ENCODE results near the gene PYCARD.
"Not testable (repeated sequence)": the region's sequence is repeated elsewhere in the genome, so short reads cannot be mapped to it uniquely, and the experiment has no call there.

GRCh38 chr16:31200111-31200510 is 2.4 kb downstream of the PYCARD start:
- TF ChIP-seq POLR2AphosphoS5 (IDR thresholded peaks at IDR 0.05); CTCF (IDR thresholded peaks at IDR 0.05; ENCODE audit: poor library complexity, severe bottlenecking); RAD21 (conservative IDR thresholded peaks at IDR 0.05); EP300 (conservative IDR thresholded peaks at IDR 0.05; ENCODE audit: poor library complexity, severe bottlenecking); EZH2 (IDR thresholded peaks at IDR 0.05; ENCODE audit: borderline replicate concordance, insufficient read depth, low read length, poor library complexity, severe bottlenecking); MXI1 (conservative IDR thresholded peaks at IDR 0.05; ENCODE audit: poor library complexity, severe bottlenecking); SMC3 (conservative IDR thresholded peaks at IDR 0.05; ENCODE audit: poor library complexity): not testable (repeated sequence)
- TF ChIP-seq, protein P1, sequence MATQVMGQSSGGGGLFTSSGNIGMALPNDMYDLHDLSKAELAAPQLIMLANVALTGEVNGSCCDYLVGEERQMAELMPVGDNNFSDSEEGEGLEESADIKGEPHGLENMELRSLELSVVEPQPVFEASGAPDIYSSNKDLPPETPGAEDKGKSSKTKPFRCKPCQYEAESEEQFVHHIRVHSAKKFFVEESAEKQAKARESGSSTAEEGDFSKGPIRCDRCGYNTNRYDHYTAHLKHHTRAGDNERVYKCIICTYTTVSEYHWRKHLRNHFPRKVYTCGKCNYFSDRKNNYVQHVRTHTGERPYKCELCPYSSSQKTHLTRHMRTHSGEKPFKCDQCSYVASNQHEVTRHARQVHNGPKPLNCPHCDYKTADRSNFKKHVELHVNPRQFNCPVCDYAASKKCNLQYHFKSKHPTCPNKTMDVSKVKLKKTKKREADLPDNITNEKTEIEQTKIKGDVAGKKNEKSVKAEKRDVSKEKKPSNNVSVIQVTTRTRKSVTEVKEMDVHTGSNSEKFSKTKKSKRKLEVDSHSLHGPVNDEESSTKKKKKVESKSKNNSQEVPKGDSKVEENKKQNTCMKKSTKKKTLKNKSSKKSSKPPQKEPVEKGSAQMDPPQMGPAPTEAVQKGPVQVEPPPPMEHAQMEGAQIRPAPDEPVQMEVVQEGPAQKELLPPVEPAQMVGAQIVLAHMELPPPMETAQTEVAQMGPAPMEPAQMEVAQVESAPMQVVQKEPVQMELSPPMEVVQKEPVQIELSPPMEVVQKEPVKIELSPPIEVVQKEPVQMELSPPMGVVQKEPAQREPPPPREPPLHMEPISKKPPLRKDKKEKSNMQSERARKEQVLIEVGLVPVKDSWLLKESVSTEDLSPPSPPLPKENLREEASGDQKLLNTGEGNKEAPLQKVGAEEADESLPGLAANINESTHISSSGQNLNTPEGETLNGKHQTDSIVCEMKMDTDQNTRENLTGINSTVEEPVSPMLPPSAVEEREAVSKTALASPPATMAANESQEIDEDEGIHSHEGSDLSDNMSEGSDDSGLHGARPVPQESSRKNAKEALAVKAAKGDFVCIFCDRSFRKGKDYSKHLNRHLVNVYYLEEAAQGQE (IDR thresholded peaks at IDR 0.05; ENCODE audit: borderline replicate concordance), result not testable (repeated sequence)

Measured in neural cell (in vitro differentiated cells).